Measurements from ENCODE around the gene MRPL42.

The MRPL42 gene

GRCh38 chr12:93514853-93515252, 47.5 kb downstream of the MRPL42 start:
- no peak overlapping the region for H3K4me3 ChIP-seq (ENCODE audit: low read length)
- no peaks in the 10 kb centered on the region for H3K9me3 ChIP-seq (ENCODE audit: control insufficient read depth, insufficient read depth, low read length)
- TF ChIP-seq EZH2phosphoT487 (IDR thresholded peaks at IDR 0.05; ENCODE audit: borderline replicate concordance, low read length) (no peak), CTCF (IDR thresholded peaks at IDR 0.05; ENCODE audit: low read depth, low read length, poor library complexity, severe bottlenecking) (no peak)
- H3F3A ChIP-seq (ENCODE audit: control insufficient read depth, insufficient read depth), result no peaks in the 10 kb centered on the region; the same call in 1 of the 2 replicates
- H3K4me1 ChIP-seq (ENCODE audit: control insufficient read depth, low read length), result no peaks in the 10 kb centered on the region
- no peaks in the 10 kb centered on the region for H3K9me2 ChIP-seq (replicated peaks; ENCODE audit: control insufficient read depth, low read length)
- no peak overlapping the region for H3K27ac ChIP-seq (ENCODE audit: low read depth, low read length)
- H3K4me2 ChIP-seq (ENCODE audit: low read length), result no peak overlapping the region
- H3K79me2 ChIP-seq (ENCODE audit: control insufficient read depth, low read length), result no peaks in the 10 kb centered on the region
- no peaks in the 10 kb centered on the region for H3K27me3 ChIP-seq (ENCODE audit: control insufficient read depth, low read length)
- no peaks in the 10 kb centered on the region for H3K36me3 ChIP-seq (ENCODE audit: control insufficient read depth, low read length)
- no peaks in the 10 kb centered on the region for H4K20me1 ChIP-seq (ENCODE audit: control insufficient read depth, insufficient read depth, low read depth, low read length)

GRCh38 chr12:93518725-93519124, 51.4 kb downstream of the MRPL42 start:
- TF ChIP-seq EZH2phosphoT487 (IDR thresholded peaks at IDR 0.05; ENCODE audit: borderline replicate concordance, low read length), result no peak
- TF ChIP-seq CTCF (IDR thresholded peaks at IDR 0.05; ENCODE audit: low read depth, low read length, poor library complexity, severe bottlenecking), result no peak
- Histone ChIP-seq H3K4me3 (ENCODE audit: low read length) (no peak overlapping the region), H3K9me2 (replicated peaks; ENCODE audit: control insufficient read depth, low read length) (no peaks in the 10 kb centered on the region), H3K36me3 (ENCODE audit: control insufficient read depth, low read length) (no peaks in the 10 kb centered on the region), H4K20me1 (ENCODE audit: control insufficient read depth, insufficient read depth, low read depth, low read length) (no peaks in the 10 kb centered on the region), H3K27me3 (ENCODE audit: control insufficient read depth, low read length) (peaks cover 13% of the 10 kb centered on the region), H3K4me1 (ENCODE audit: control insufficient read depth, low read length) (no peaks in the 10 kb centered on the region), H3F3A (ENCODE audit: control insufficient read depth, insufficient read depth) (no peaks in the 10 kb centered on the region), H3K9me3 (ENCODE audit: control insufficient read depth, insufficient read depth, low read length) (no peaks in the 10 kb centered on the region), H3K27ac (ENCODE audit: low read depth, low read length) (no peak overlapping the region), H3K4me2 (ENCODE audit: low read length) (no peak overlapping the region), H3K79me2 (ENCODE audit: control insufficient read depth, low read length) (no peaks in the 10 kb centered on the region)

GRCh38 chr12:93519859-93520258, 52.5 kb downstream of the MRPL42 start:
- H3K4me3 ChIP-seq (ENCODE audit: low read length), result no peak overlapping the region
- no peaks in the 10 kb centered on the region for H3K9me2 ChIP-seq (replicated peaks; ENCODE audit: control insufficient read depth, low read length)
- H4K20me1 ChIP-seq (ENCODE audit: control insufficient read depth, insufficient read depth, low read depth, low read length), result no peaks in the 10 kb centered on the region
- H3K27me3 ChIP-seq (ENCODE audit: control insufficient read depth, low read length), result peaks cover 22% of the 10 kb centered on the region
- TF ChIP-seq EZH2phosphoT487 (IDR thresholded peaks at IDR 0.05; ENCODE audit: borderline replicate concordance, low read length) (no peak), CTCF (IDR thresholded peaks at IDR 0.05; ENCODE audit: low read depth, low read length, poor library complexity, severe bottlenecking) (no peak)
- no peak overlapping the region for H3K27ac ChIP-seq (ENCODE audit: low read depth, low read length)
- no peaks in the 10 kb centered on the region for H3F3A ChIP-seq (ENCODE audit: control insufficient read depth, insufficient read depth)
- H3K36me3 ChIP-seq (ENCODE audit: control insufficient read depth, low read length), result no peaks in the 10 kb centered on the region
- no peaks in the 10 kb centered on the region for H3K4me1 ChIP-seq (ENCODE audit: control insufficient read depth, low read length)
- no peaks in the 10 kb centered on the region for H3K79me2 ChIP-seq (ENCODE audit: control insufficient read depth, low read length)
- H3K4me2 ChIP-seq (ENCODE audit: low read length), result no peak overlapping the region
- no peaks in the 10 kb centered on the region for H3K9me3 ChIP-seq (ENCODE audit: control insufficient read depth, insufficient read depth, low read length)

GRCh38 chr12:93520454-93520853, 53.1 kb downstream of the MRPL42 start:
- Histone ChIP-seq H3K36me3 (ENCODE audit: control insufficient read depth, low read length) (no peaks in the 10 kb centered on the region), H3K4me3 (ENCODE audit: low read length) (no peak overlapping the region), H4K20me1 (ENCODE audit: control insufficient read depth, insufficient read depth, low read depth, low read length) (no peaks in the 10 kb centered on the region), H3K79me2 (ENCODE audit: control insufficient read depth, low read length) (no peaks in the 10 kb centered on the region), H3K4me2 (ENCODE audit: low read length) (no peak overlapping the region), H3K9me2 (replicated peaks; ENCODE audit: control insufficient read depth, low read length) (no peaks in the 10 kb centered on the region), H3K27ac (ENCODE audit: low read depth, low read length) (no peak overlapping the region), H3K27me3 (ENCODE audit: control insufficient read depth, low read length) (peaks cover 22% of the 10 kb centered on the region), H3F3A (ENCODE audit: control insufficient read depth, insufficient read depth) (no peaks in the 10 kb centered on the region), H3K9me3 (ENCODE audit: control insufficient read depth, insufficient read depth, low read length) (no peaks in the 10 kb centered on the region), H3K4me1 (ENCODE audit: control insufficient read depth, low read length) (no peaks in the 10 kb centered on the region)
- TF ChIP-seq CTCF (IDR thresholded peaks at IDR 0.05; ENCODE audit: low read depth, low read length, poor library complexity, severe bottlenecking), result no peak
